Measurements from ENCODE around the gene HSPG2.

Gene HSPG2

GRCh38 chr1:21774835-21775549 lies 162.1 kb downstream of the HSPG2 start:
- no peak for DNase-seq

- no peak for DNase-seq
Observed at GRCh38 chr1:21773585-21773984, 163.5 kb downstream of the HSPG2 start.
